Bronchial epithelial cell (primary cell): Measurements from ENCODE around the gene CD63. TPM values are rescaled to one million over a fixed set of nuclear protein-coding genes. Genes with fewer than 3 reads are reported as not detected.

Source experiments
- DNase-seq: peaks from one replicate; pipeline ENCODE4 v3.0.0-alpha.2; 2010; ENCODE audit warnings: low read depth
- FAIRE-seq: peaks from 2 replicates; lab custom pipeline; 2011; peaks lifted over from hg19 to GRCh38; lab: Jason Lieb, UNC
- H3K27me3 ChIP-seq: 2 replicates; pipeline ENCODE4 v1.5.1; 2011; ENCODE audit warnings: low read length; ENCODE audit not compliant: control insufficient read depth, insufficient read depth
- H3K36me3 ChIP-seq: 2 replicates; pipeline ENCODE4 v1.5.1; 2011; ENCODE audit warnings: low read length; ENCODE audit not compliant: control insufficient read depth, insufficient read depth
- H3K4me3 ChIP-seq: 2 replicates; pipeline ENCODE4 v1.5.1; 2011; ENCODE audit warnings: mild to moderate bottlenecking, low read depth, low read length, control low read depth
- total RNA-seq: library from RNA; depleted of rRNA; stranded (reverse); fragments of >200 nt; gene quantifications from 2 replicates; pipeline ENCODE4 v1.2.1, GENCODE V29; 2014
- TF ChIP-seq, protein P1 (sequence below): IDR thresholded peaks from 2 replicates; pipeline ENCODE4 v1.5.1; 2011; ENCODE audit warnings: mild to moderate bottlenecking, moderate library complexity, low read length, control low read depth, inconsistent platforms; ENCODE audit not compliant: insufficient read depth, severe bottlenecking

CD63 gene
- total RNA-seq, 1 donor from 2014 or later: 1,301 TPM

DNA sequence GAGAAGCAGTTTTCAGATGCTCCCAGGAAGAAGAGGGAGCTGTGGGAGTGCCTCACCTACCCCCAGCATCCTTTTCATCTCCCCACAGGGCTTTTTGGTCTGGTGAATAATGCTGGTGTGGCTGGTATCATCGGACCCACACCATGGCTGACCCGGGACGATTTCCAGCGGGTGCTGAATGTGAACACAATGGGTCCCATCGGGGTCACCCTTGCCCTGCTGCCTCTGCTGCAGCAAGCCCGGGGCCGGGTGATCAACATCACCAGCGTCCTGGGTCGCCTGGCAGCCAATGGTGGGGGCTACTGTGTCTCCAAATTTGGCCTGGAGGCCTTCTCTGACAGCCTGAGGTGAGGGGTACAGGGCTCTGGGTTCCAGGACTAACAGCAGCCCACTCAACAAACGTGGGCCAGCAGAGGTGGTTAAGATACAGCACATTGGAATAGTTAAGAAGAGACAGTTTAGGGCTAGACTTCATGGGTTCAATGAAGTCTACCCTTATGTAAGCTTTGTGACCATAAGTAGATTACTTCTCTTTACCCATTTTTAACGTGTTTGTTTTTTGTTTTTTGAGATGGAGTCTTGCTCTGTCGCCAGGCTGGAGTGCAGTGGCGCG lies 7.1 kb downstream of the CD63 start:
- H3K4me3 ChIP-seq: no peak overlapping the region
- TF ChIP-seq, protein P1, sequence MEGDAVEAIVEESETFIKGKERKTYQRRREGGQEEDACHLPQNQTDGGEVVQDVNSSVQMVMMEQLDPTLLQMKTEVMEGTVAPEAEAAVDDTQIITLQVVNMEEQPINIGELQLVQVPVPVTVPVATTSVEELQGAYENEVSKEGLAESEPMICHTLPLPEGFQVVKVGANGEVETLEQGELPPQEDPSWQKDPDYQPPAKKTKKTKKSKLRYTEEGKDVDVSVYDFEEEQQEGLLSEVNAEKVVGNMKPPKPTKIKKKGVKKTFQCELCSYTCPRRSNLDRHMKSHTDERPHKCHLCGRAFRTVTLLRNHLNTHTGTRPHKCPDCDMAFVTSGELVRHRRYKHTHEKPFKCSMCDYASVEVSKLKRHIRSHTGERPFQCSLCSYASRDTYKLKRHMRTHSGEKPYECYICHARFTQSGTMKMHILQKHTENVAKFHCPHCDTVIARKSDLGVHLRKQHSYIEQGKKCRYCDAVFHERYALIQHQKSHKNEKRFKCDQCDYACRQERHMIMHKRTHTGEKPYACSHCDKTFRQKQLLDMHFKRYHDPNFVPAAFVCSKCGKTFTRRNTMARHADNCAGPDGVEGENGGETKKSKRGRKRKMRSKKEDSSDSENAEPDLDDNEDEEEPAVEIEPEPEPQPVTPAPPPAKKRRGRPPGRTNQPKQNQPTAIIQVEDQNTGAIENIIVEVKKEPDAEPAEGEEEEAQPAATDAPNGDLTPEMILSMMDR: no peak
- FAIRE-seq: no peak
- H3K27me3 ChIP-seq: no peaks in the 10 kb centered on the region
- H3K36me3 ChIP-seq: peaks cover 23% of the 10 kb centered on the region
- DNase-seq: no peak

DNA sequence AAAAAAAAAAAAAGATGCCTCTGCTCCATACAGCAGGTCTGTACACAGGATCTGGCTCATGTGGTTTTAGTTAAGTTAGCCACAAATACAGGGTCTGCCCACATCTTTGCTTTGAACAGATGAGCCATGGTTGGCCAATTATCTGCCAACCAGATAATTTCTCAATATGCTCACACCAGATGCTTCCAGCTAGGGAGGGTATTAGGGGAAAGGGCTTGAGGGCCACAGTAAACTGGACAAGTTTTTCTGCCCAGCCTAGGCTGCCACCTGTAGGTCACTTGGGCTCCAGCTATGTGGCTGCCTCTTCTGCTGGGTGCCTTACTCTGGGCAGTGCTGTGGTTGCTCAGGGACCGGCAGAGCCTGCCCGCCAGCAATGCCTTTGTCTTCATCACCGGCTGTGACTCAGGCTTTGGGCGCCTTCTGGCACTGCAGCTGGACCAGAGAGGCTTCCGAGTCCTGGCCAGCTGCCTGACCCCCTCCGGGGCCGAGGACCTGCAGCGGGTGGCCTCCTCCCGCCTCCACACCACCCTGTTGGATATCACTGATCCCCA lies 7.8 kb downstream of the CD63 start:
- TF ChIP-seq, protein P1: peak; percentile 87
- DNase-seq (peak; percentile 80), FAIRE-seq (no peak)
- peaks cover 19% of the 10 kb centered on the region for H3K36me3 ChIP-seq
- H3K4me3 ChIP-seq: no peak overlapping the region
- no peaks in the 10 kb centered on the region for H3K27me3 ChIP-seq

DNA sequence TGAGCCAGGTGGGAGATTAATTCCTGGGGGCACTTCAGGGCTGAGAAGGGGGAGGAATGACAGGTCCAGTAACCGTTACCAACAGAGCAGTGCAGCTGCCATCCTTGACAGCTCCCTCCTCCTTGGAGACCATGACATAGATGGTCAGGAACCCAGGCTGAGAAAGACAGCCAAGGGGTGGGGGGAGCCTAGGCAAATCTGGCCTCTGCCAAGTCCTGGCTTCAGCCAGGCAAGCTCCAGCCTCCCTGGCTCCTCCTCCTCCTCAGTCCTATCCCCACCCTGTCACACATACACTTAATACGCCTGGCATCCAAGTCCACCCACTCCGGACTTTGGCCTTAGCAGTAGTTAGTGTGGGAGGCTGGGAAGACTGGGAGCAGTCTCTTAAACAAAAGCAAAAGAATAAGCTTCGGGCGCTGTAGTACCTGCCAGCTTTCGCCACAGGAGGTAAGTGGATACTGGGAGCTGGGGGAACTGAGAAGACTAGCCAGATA lies 8.7 kb downstream of the CD63 start, which contains the start of gene RDH5:
RDH5 (plus strand) TSS at position 323 of the 494 bp plus-strand sequence. CDS start 792 bp downstream, outside the sequence.
- TF ChIP-seq, protein P1: no peak
- Histone ChIP-seq H3K27me3 (no peaks in the 10 kb centered on the region), H3K4me3 (no peak within 1 kb of the TSS), H3K36me3 (peaks cover 14% of the 10 kb centered on the region)
- FAIRE-seq: no peak
- DNase-seq: peak; percentile 69

DNA sequence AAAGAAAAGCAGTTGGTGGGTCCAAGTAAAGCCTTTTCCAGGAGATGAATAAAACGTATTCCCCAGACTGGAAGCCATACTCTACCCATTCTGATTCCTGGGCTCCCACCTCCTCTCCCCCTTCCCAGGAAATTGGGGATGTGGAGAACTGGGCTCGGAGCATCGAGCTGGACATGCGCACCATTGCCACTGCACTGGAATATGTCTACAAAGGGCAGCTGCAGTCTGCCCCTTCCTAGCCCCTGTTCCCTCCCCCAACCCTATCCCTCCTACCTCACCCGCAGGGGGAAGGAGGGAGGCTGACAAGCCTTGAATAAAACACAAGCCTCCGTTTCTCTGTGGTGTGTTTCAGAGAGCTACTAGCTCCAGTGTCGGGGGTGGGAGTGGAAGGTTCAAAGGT lies 9.4 kb downstream of the CD63 start:
- no peak for FAIRE-seq
- H3K36me3 ChIP-seq: peaks cover 10% of the 10 kb centered on the region
- DNase-seq: no peak
- no peak overlapping the region for H3K4me3 ChIP-seq
- TF ChIP-seq, protein P1: no peak
- H3K27me3 ChIP-seq: no peaks in the 10 kb centered on the region

DNA sequence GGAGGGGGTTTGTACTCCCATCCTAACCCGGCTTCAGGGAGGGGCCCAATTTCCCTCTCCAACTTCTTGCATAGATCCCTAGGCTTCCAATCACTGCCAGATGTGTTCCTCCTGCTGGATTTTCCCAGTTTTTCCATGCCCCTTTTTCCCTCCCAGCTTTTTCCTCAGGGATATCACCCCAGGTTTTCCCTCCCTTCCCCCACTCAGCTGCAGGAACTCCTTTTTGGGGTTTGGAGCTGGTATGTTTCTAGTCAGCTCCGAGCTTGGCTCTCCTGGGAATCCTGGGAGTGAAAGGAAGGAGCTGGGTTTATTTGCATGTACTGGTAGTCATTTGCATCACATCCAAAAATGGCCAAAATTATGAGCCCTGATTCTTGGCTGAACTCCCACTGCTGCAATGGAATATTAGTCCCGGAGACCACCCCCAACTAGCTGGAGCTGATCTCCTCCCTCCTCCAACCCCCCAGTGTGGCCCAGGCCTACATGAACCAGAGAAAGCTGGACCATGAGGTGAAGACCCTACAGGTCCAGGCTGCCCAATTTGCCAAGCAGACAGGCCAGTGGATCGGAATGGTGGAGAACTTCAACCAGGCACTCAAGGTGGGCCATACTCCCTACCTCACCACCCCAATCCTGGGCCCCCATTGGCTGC lies 10.1 kb downstream of the CD63 start:
- no peak for DNase-seq
- Histone ChIP-seq H3K36me3 (peaks cover 4% of the 10 kb centered on the region), H3K4me3 (no peak overlapping the region), H3K27me3 (no peaks in the 10 kb centered on the region)
- FAIRE-seq: no peak
- TF ChIP-seq, protein P1: no peak
